CD14-positive monocyte (primary cell): ENCODE measurements around the gene EXTL2. TPM values are rescaled to one million over a fixed set of nuclear protein-coding genes. Genes with fewer than 3 reads are reported as not detected.

ENCODE experiments used
- DNase-seq, 3 donors: peaks; one replicate each; pipeline ENCODE4 v3.0.0-alpha.2; 2011 to 2022
- H2AFZ ChIP-seq: 2 replicates; pipeline ENCODE4 v1.6.0; 2012; ENCODE audit warnings: mild to moderate bottlenecking, low read depth, low read length, inconsistent platforms; ENCODE audit not compliant: insufficient read depth, poor library complexity, severe bottlenecking
- H3K27ac ChIP-seq, 2 donors: 1 replicate in 1 of 2; 2 replicates in 1 of 2; pipeline ENCODE4 v1.5.1; 2012 to 2013; ENCODE audit warnings: low read length in 2 of 2, control low read depth in 1 of 2, inconsistent platforms in 1 of 2, low read depth in 1 of 2, mild to moderate bottlenecking in 1 of 2
- H3K27me3 ChIP-seq, 2 donors: one replicate each; pipeline versions ENCODE4 v1.6.0 to v1.6.1; 2011 to 2013; ENCODE audit warnings: low read length in 2 of 2; ENCODE audit not compliant: control insufficient read depth in 2 of 2, insufficient read depth in 2 of 2
- H3K36me3 ChIP-seq, 2 donors: replicated peaks in 1 of 2; 1 replicate in 1 of 2; 2 replicates in 1 of 2; pipeline versions ENCODE4 v1.5.1 to v1.6.1; 2012 to 2013; ENCODE audit warnings: low read length in 2 of 2, control low read depth in 1 of 2, inconsistent platforms in 1 of 2, mild to moderate bottlenecking in 1 of 2; ENCODE audit not compliant: insufficient read depth in 2 of 2, control insufficient read depth in 1 of 2
- H3K4me1 ChIP-seq, 2 donors: 1 replicate in 1 of 2; 2 replicates in 1 of 2; pipeline versions ENCODE4 v1.5.1 to v1.6.1; 2012 to 2013; ENCODE audit warnings: low read length in 2 of 2, control low read depth in 1 of 2, inconsistent platforms in 1 of 2, mild to moderate bottlenecking in 1 of 2, moderate library complexity in 1 of 2; ENCODE audit not compliant: insufficient read depth in 2 of 2, control insufficient read depth in 1 of 2
- H3K4me2 ChIP-seq: replicated peaks from 2 replicates; pipeline ENCODE3; 2012; ENCODE audit warnings: low read length, moderate library complexity, mild to moderate bottlenecking; ENCODE audit not compliant: poor library complexity, severe bottlenecking; ENCODE audit errors: extremely low read depth
- H3K4me3 ChIP-seq, 3 experiments: fragments of 200-600 bp in 1 of 3; sonication (generic) in 1 of 3; replicated peaks in 1 of 3; 1 replicate in 2 of 3; 2 replicates in 1 of 3; pipeline ENCODE4 v1.5.1; 2011 to 2013; ENCODE audit warnings: low read length in 3 of 3, mild to moderate bottlenecking in 3 of 3, control low read depth in 2 of 3, low read depth in 2 of 3, inconsistent platforms in 1 of 3, moderate library complexity in 1 of 3
- H3K79me2 ChIP-seq: 2 replicates; pipeline ENCODE4 v1.6.0; 2012; ENCODE audit warnings: mild to moderate bottlenecking, control low read depth, inconsistent platforms, low read length, moderate library complexity; ENCODE audit not compliant: insufficient read depth
- H3K9ac ChIP-seq: 2 replicates; pipeline ENCODE4 v1.6.0; 2017; ENCODE audit warnings: low read length, mild to moderate bottlenecking; ENCODE audit not compliant: insufficient read depth, poor library complexity, severe bottlenecking
- H3K9me3 ChIP-seq, 2 donors: replicated peaks in 1 of 2; 1 replicate in 1 of 2; 2 replicates in 1 of 2; pipeline versions ENCODE4 v1.5.1 to v1.6.1; 2012 to 2013; ENCODE audit warnings: low read length in 2 of 2, control low read depth in 1 of 2; ENCODE audit not compliant: control insufficient read depth in 1 of 2, insufficient read depth in 1 of 2
- H4K20me1 ChIP-seq: 2 replicates; pipeline ENCODE4 v1.6.0; 2012; ENCODE audit warnings: mild to moderate bottlenecking, low read length, control low read depth, moderate library complexity; ENCODE audit not compliant: insufficient read depth
- H3K27ac Mint-ChIP-seq, 7 donors: one replicate each; pipeline ENCODE4 v1.8.0; 2020; ENCODE audit warnings: mild to moderate bottlenecking in 7 of 7, mixed read lengths in 7 of 7, moderate library complexity in 6 of 7, inconsistent platforms in 2 of 7
- H3K27me3 Mint-ChIP-seq, 3 donors: one replicate each; pipeline ENCODE4 v1.8.0; 2021 to 2022; ENCODE audit warnings: low read depth in 3 of 3, mild to moderate bottlenecking in 3 of 3, mixed read lengths in 3 of 3, moderate library complexity in 3 of 3, inconsistent platforms in 1 of 3
- H3K36me3 Mint-ChIP-seq, 2 donors: one replicate each; pipeline ENCODE4 v1.8.0; 2020; ENCODE audit warnings: mixed read lengths in 2 of 2, inconsistent platforms in 1 of 2, mild to moderate bottlenecking in 1 of 2
- H3K4me1 Mint-ChIP-seq: one replicate; pipeline ENCODE4 v1.8.0; 2020; ENCODE audit warnings: mild to moderate bottlenecking, mixed read lengths
- H3K4me3 Mint-ChIP-seq, 2 donors: one replicate each; pipeline ENCODE4 v1.8.0; 2020; ENCODE audit warnings: mild to moderate bottlenecking in 2 of 2, mixed read lengths in 2 of 2, moderate library complexity in 1 of 2
- H3K9me3 Mint-ChIP-seq, 7 donors: one replicate each; pipeline ENCODE4 v1.8.0; 2020 to 2022; ENCODE audit warnings: mixed read lengths in 7 of 7, mild to moderate bottlenecking in 6 of 7, moderate library complexity in 6 of 7, inconsistent platforms in 2 of 7
- CTCF ChIP-seq: fragments of 200-600 bp; IDR thresholded peaks from one replicate; pipeline ENCODE4 v1.8.0; 2022; ENCODE audit warnings: antibody characterized with exemption, mild to moderate bottlenecking
- WGBS: methylation state at CpG from one replicate; pipeline ENCODE4 v1.1.5; 2013; ENCODE audit warnings: missing lambda C conversion rate; ENCODE audit not compliant: insufficient coverage; 5-methylcytosine and 5-hydroxymethylcytosine counted together
- intact Hi-C, 2 donors: fragments of 100-400 bp; cut with micrococcal nuclease; formaldehyde crosslinking; loops; one replicate each; pipeline versions ENCODE4 v1.15.0 to v1.15.1; 2023
- polyA plus RNA-seq, 3 donors: library from polyadenylated mRNA; depleted of rRNA in 1 of 3; unstranded in 2 of 3; stranded (reverse) in 1 of 3; fragments of 300-500 nt in 2 of 3; fragments of >200 nt in 1 of 3; fragmentation: Illumina TruSeq in 2 of 3; gene quantifications; 1 replicate in 2 of 3; 2 replicates in 1 of 3; pipeline ENCODE4 v1.2.3, GENCODE V29; 2012 to 2021

EXTL2 gene
- polyA plus RNA-seq, 3 donors = 0.89 to 1.2 (median 0.92) TPM

DNA sequence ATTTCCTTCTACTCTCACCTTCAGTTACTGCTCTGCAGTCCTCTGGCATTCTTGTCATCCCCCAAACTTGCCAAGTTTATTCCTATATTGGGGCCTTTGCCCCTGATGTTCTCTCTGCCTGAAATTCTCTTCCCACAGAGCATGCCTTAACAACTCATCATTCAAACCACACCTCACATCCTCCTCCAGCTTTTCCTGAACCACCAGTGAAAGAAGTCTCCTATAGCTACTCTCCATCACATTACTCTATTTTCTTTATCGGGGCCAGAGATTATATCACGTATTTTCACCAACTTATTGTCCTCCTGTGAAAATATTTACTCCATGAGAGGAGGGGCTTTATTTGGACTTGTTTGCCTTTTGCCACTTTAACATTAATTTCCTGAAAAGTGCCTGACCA lies 32.1 kb downstream of the EXTL2 start:
- Mint-ChIP-seq H3K27me3 (no peaks in the 10 kb centered on the region), H3K4me1 (no peaks in the 10 kb centered on the region), H3K4me3 (no peak overlapping the region), H3K27ac (no peak overlapping the region), H3K9me3 (peaks cover 0 to 2% (median 0%) of the 10 kb centered on the region in 7 donors), H3K36me3 (no peaks in the 10 kb centered on the region)
- Histone ChIP-seq H3K4me3 (no peak overlapping the region), H3K36me3 (no peaks in the 10 kb centered on the region), H3K9me3 (no peaks in the 10 kb centered on the region), H3K4me2 (no peak overlapping the region), H3K79me2 (no peaks in the 10 kb centered on the region), H3K9ac (no peak overlapping the region), H2AFZ (no peak overlapping the region), H3K27me3 (no peaks in the 10 kb centered on the region), H3K4me1 (no peaks in the 10 kb centered on the region), H4K20me1 (no peaks in the 10 kb centered on the region), H3K27ac (no peak overlapping the region)
- intact Hi-C loops = loop anchor here in 1 of 2 donors (5.0 kb wide), 1 partner anchor 400 kb away; no protein-coding TSS in a partner anchor
- TF ChIP-seq CTCF = no peak
- no peak for DNase-seq
- WGBS = no CpG with 5 or more reads among the region's 2 CpGs

GRCh38 chr1:100861379-100861778 lies 33.3 kb downstream of the EXTL2 start:
- Histone ChIP-seq H3K36me3 (no peaks in the 10 kb centered on the region), H3K4me1 (no peaks in the 10 kb centered on the region), H3K9me3 (no peaks in the 10 kb centered on the region), H3K9ac (no peak overlapping the region), H3K27ac (no peak overlapping the region), H2AFZ (no peak overlapping the region), H3K4me2 (no peak overlapping the region), H3K27me3 (no peaks in the 10 kb centered on the region), H3K4me3 (no peak overlapping the region), H4K20me1 (no peaks in the 10 kb centered on the region), H3K79me2 (no peaks in the 10 kb centered on the region)
- no peak for TF ChIP-seq CTCF
- no peak overlapping the region for H3K4me3 Mint-ChIP-seq
- no peak overlapping the region for H3K27ac Mint-ChIP-seq
- intact Hi-C loops = loop anchor here in 1 of 2 donors (5.0 kb wide), 1 partner anchor 399 kb away; no protein-coding TSS in a partner anchor
- H3K27me3 Mint-ChIP-seq = no peaks in the 10 kb centered on the region
- no peaks in the 10 kb centered on the region for H3K4me1 Mint-ChIP-seq
- H3K36me3 Mint-ChIP-seq = no peaks in the 10 kb centered on the region
- WGBS = 88% methylated on average over 1 of the region's 1 CpG
- peaks cover 0 to 3% (median 1%) of the 10 kb centered on the region in 7 donors for H3K9me3 Mint-ChIP-seq
- DNase-seq = no peak
